ENCODE data around the gene MTFR1L.
"Not testable (repeated sequence)": the region's sequence is repeated elsewhere in the genome, so short reads cannot be mapped to it uniquely, and the experiment has no call there.

MTFR1L gene

DNA sequence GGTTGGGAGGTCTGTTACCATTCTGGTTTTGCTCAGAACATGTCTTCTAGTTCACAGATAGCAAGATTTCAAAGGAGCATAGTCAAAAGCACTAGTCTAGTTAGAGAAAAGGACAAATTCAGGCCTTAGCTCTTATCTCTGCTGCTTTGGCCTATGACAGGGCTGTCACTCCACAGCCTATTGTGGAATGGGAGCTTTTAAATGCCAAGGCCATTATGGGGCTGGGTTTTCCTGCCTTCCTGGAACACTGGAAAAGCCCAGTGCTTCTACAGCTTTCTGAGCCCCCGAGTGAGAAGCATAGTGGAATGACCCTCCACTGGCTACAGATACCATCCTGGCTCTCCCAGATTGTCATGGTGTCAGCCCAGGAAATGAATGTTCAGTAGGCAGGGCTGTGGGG is 9.3 kb downstream of the MTFR1L start:
- DNase-seq, result no peak

DNA sequence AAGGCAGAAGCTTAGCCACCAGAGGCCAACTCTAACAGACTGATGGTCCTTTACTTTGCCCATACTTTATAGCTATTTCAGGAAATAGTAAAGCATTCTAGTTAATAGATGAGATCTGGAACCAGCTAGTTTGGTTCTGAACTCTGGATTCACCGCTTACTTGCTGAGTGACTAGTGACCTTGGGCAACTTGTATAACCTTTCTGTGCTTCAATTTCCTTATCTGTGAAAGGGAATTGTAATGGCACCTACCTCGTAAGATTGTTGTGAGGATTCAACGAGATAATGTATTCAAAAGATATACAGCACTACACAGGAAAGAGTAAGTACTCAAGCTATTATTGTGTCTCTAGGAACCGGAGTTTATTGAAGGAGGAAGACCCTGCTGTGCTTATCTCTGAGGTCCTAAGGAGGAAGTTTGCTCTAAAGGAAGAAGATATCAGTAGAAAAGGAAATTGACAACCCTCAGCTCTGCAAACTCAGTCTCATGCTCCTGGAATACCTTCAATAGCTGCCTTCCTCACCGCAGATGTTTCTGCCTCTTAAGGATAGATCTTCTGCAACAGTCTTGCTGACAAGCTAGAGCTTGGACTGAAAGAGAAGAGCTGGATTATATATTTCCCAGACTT is 11.9 kb downstream of the MTFR1L start:
- no peak for DNase-seq

DNA sequence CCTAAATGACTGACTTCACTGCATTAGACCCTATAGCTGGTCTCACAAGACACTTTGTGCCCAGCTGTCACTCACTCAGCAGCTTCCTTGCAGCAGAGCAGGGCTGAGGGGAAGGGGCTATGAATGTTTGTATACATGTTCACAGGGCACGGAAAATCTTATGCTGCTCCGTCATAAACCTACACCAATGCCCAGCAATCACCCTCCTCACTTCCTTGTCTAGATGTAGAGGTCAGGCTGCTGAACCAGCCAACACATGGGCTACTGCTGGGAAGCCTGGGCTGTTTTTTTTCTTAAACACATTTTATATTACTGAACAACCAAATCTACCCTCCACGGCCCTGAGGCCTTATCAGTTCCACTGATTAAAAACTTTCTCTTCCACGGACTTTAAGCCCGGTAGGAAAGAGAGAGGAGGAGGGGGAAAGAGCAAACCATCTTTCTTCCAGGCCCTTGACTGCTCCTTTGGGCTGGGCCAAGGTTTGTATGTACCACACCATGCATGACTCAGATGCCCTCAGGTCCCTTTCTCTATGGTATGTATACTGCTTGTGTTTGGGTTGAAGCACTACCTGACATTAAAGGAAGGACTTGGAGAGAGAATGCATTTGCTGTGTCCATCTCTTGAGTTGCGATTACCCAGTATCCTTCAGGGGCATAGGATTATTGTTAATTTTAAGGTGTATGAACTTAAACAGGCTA is 12.7 kb downstream of the MTFR1L start:
- no peak for DNase-seq

DNA sequence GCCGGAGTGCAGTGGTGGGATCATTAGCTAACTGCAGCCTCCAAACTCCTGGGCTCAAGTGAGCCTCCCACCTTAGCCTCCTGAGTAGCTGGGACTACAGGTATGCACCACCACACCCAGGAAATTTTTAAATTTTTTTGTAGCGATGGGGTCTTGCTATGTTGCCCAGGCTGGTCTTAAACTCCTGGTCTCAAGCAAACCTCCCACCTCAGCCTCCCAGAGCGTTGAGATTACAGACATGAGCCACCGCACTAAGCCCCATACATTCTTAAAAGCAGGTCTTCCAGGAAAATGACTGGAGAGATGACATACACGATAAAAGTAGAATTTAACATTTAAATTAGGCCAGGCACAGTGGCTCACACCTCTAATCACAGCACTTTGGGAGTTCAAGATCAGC is 13.4 kb downstream of the MTFR1L start:
- DNase-seq, result no peak

DNA sequence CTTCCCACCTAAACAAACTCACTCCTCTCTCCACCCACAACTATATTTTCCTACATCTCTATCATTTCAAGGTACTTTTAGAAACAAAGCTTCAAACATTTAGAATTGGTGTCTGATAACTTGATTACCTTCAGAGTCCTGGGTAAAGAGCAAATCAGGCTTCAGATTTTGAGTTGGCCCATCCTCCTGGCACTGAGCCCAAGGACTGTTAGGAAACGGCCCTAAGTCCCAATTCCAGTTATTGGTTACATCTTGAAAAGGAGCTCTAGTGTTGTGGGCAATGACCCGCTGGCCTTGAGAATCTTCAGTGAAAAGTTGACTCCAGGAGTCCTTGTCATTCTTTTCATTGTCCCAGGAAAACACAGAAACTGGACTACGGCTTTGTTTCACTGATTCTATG is 15.1 kb downstream of the MTFR1L start:
- DNase-seq, result no peak

DNA sequence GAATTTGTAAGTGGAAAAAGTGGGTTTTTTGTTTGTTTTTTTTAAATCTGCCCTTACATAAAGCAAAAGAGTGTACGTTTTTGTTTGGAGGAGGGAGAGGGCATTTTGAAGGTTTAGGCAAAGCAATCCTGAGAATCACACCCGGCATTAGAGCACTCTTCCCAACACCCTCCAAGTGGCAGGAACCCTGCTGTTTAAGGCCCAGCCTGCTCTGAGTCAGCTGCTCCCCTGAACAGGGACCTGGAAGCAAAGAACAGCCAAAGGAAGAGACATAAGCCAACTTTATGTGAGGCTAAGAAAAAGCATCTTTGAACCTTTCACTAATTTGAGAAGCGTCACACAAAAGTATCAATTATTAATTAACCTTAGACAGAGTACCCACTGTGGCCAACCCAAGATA is 16.9 kb downstream of the MTFR1L start:
- no peak for DNase-seq

DNA sequence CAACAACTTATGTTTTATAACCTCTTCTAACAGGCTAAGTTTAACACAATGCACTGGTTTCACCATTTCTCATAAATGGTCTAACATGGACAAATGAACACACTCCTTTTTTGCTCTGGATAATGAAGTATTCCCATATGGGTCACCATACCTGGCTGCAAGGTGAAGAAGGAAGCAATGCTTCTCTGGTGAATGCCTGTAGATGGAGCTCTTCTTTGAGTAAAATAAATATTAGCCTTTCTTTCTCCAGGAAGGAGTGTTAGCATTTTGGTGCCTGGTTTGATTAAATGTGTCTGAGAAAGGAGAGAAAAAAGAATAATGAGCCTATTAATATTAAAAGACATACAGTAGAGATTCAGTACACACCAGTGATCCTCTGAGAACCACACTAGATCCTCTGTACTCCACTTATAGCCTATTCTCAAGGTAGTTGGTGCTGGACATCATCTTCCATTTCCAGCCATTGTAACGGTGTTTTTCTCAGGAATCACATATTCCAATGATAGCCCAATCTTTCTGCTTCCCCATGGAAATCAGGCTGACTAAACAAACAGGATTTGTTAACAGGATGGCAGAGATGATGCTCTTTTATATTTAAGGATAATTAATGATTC is 17.6 kb downstream of the MTFR1L start:
- DNase-seq, result no peak

DNA sequence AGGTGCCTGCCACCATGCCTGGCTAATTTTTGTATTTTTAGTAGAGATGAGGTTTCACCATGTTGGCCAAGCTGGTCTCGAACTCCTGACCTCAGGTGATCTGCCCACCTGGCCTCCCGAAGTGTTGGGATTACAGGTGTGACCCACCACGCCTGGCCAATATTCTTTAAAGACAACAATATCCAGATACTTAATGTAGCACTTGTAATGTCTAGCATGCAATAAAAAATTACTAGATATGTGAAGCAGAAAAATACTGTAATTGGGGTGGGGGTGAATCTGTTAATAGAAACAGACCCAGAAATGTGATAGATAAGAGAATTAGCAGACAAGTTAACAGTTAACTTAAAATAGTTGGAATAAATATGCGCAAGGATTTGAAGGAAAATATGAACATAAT is 20.1 kb downstream of the MTFR1L start:
- not testable (repeated sequence) for DNase-seq

DNA sequence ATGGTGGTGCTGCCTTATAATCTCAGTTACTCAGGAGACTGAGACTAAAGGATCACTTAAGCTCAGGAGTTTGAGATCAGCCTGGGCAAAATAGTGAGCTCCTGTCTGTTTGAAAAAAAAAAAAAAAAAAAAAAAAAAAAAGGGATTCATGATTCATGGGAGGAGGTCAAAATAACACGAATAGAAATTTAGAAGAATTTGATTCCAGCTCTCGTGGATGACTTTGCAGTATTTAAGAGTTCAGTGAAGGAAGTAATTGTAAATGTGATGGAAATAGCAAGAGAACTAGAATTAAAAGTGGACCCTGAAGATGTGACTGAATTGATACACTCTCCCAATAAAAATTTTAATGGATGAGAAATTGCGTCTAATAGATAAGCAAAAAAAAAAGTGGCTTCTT is 23.7 kb downstream of the MTFR1L start:
- no peak for DNase-seq

DNA sequence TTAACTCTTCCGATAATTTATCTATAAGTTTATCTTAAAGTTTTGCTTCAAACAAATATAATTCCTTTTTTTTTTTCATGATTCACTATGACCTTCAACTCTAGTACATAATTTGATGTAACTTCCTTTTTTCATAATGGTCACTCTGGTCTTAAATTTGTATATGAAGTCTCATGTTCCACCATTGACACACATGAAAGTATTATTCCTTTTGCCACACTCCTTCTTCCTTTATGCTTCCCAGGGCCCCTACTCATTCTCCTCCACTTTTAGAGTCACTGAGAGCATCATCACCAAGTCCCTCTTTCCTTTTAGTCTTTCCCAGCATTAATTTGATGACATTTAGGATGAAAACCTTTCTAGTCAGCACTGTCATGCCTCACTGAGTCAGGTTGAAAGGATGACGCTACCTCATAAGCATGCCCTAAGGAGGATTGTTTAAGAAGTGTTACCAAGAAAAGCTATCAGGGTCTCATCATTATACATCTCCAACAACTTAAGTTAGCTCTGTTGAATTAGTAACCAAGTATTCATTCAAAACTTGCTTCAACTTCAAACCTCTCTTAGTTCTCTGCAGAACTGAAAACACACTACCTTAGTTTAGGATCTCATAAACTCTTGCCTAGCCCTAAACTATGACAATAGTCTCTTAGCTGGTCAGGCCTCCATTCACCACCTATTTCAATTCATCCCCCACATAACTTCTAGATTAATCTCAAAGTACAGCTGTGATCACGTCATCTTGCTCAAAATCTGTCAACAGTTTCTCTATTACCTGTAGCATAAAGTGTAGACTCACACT is 25.0 kb downstream of the MTFR1L start:
- no peak for DNase-seq

DNA sequence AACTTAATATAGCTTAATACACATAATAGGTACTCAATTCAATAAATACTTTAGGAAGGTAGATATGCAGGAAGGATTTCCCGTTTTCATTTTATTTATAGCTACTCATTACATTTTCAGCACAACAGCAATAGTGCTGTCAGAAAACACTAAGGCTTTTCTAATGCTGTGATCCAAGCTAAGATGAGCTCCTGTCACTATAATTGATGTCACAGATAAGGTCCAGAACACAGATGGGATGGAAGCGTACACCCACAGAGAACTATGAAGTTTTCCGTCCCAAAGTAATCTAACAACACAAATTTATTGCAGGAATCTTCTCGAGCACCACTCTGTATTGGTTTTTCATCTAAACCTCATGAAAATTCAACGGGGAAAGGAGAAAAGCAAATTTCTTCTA is 25.9 kb downstream of the MTFR1L start:
- DNase-seq, result no peak

DNA sequence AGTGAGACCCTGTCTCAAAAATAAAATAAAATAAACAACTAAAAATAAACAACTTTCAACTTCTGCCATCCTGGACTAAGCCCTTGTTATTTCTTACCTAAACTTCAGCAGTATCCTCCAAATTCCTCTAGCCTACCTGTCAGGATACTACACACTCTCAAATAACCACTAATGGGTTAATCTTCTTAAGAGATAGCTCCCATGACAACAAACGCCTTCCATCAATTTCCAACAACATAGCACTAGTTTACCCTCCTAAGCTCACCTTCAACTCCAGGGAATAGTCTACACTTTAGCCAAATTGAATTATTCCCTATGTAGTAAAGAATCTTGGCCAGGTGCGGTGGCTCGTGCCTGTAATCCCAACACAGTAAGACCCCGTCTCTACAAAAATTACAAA is 28.2 kb downstream of the MTFR1L start:
- DNase-seq, result no peak

DNA sequence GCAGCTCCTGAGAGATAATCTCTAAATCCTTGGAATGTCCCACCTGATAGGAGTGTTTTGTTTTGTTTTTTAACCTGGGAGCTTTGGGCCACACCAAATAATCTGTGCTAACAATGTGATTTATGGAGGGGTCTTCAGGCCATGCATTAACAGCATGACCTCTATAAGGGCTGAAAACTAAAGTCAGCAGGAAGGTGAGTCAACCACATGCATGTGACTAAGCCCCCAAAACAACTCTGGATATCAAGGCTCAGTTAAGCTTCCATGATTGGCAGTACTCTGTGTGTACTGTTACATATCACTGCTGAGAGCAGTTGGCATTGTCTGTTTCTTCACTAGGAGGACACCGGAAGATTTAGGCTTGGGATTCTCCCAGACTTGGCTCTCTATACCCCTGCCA is 28.8 kb downstream of the MTFR1L start:
- no peak for DNase-seq

DNA sequence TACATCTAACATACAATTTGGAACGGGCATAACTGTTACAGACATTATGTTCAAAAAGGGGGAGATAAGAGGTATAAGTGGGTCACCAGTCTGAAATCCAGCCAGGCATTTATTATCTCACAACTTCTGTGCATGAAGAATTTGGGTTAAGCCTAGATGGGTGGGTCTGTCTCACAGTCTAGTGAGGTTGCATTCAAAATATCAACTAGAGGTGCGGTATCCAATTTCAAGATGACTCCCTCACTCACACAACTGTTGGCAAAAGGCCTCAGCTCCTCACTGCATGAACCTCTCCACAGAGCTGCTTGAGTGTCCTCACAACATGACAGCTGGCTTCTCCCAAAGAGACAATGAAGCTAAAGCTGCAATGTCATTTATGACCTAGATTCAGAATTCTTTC is 34.8 kb downstream of the MTFR1L start:
- no peak for DNase-seq

DNA sequence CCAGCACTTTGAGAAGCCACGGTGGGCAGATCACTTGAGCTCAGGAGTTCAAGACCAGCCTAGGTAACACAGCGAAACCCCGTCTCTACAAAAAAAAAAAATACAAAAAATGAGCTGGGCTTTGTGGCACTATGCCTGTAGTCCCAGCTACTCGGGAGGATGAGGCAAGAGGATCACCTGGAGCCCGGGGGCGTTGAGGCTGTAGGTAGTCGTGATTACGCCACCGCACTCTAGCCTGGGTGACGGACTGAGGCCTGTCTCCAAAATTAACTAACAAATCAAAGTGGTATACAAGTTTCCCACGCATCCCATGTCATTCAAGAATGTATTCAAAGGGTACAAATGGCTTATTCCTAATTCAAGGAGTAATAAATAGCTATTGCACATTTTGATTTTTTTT is 37.1 kb downstream of the MTFR1L start:
- DNase-seq, result no peak

DNA sequence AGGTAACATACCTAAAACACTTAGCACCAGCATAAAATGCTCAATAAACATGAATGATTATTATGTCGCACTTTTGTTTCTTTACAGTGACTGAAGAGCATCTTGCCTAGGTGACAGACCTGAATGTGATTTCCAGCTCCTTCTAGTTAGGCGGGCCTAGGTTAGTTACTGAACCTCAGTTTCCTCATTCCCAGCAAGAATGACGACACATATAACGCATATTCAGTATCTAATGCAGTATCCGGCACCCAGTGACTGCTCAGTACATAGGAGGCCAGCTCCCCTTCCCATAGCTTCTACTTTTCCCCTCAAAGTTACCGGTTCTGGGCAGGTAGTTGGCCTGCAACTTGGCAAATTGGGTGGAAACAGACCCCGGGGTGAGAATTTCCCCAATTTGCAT is 38.7 kb downstream of the MTFR1L start:
- DNase-seq, result no peak

DNA sequence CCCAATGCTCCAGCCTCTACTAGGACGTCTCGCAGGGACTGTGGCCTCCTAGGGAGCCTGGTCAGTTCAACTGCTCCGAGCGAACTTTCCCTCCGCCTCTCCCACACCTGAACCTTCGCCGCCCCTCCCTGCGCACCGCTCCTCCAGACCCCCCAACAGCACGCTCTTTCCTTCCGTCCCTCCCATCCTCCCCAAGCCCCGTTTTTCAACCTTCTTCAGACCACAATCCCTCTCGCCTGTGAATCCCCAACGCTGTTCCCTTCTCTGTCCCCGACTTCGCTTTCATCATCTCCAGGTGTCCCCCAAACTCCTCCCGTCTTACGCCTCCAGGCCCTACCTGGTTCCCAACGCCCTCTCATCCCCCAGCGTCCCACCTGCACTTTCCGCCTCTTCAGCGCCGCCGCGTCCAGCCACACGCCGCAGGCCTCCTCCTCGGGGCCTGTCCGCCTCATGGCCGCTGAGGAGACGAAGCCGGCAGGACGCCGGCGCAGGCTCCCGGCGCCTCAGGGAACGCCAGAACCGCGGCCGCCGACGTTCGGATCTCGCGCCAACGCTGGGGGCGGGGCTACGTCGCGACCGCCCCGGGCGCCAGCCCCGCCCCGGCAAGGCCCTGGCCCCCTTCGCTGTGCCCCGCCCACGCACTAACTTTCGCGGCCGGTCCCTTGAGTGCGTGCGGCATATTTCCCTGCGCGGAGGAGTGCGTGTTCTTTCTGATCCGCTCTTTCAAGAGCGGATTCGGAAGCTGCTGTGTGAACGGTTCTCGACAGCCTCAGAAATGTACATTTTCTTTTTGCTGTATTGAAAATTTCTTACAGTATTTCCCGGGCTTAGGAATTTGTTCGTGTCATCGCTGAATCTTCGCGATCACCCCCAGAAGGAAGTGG is 39.4 kb downstream of the MTFR1L start, which contains the start of gene AUNIP:
Gene AUNIP (minus strand): TSS at position 552 of the 884 bp plus-strand sequence. CDS start 100 bp downstream, at position 452.
- DNase-seq, result peak; percentile 64 to 72

DNA sequence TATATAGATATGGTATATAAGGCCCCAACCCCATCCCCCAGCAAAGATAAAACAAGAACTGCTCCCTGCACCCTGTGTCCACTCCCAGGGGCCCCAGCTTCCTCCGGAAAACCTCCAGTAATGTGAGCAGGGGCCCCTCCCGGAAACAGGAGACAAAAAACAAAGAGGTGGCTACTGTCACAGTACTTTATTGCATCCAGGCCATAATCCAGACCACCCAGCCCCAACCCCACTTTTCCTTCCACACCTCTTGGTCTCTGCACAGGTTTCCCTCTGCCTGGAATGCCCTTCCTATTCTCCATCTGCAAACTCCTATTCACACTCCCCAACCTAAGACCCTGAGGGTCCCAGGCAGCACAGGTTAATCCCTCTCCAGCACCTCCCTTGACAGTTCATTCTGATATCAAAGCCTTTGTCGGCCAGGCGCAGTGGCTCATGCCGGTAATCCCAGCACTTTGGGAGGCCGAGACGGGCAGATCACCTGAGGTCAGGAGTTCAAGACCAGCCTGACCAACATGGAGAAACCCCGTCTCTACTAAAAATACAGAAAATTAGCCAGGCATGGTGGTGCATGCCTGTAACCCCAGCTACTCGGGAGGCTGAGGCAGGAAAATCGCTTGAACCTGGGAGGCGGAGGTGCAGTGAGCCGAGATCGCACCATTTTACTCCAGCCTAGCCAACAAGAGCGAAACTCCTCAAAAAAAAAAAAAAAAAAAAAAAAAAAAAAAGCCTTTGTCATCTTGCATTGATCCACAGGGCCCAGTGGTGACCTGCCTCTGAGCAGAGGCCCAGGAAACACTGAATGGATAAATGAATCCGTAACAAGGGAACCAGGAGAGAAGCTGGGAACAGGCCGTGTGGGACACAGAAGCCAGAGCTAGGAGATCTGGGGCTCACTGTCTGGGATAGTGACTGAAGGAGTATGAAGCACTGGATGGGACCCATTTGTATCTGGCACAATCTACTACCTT is 41.8 kb downstream of the MTFR1L start:
- no peak for DNase-seq

DNA sequence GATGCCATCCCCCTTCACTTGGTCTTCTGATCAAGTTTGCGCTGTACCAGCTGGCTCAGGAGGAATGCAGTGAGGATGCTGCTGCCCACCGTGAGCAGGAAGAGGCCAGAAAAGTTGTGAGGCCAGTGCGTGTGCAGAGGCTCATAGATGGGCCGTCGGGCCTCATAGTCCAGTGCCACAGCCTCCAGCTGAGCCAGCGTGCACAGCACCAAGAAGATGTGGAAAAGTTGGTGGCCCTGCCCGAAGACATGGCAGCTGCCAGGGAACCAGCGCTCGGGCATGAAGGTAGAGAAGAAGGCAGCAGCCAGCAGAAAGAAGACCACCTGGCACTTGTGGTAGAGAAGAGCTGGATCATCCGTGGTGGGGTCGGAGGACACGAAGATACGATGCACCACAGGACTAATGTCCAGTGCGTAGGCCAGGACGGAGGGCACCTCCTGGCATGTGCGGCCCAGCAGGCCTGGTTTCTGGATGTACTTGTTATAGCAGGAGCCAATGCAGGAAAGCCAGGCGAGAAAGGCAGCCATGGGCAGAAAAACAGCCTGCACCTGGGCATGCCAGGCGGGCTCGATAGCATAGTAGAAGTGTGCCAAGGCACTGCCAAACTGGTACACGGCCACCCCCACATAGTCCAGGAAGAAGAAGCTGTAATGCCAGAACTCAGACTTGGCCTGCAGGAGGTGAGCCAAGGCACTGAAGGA is 43.2 kb downstream of the MTFR1L start:
- DNase-seq, result no peak

DNA sequence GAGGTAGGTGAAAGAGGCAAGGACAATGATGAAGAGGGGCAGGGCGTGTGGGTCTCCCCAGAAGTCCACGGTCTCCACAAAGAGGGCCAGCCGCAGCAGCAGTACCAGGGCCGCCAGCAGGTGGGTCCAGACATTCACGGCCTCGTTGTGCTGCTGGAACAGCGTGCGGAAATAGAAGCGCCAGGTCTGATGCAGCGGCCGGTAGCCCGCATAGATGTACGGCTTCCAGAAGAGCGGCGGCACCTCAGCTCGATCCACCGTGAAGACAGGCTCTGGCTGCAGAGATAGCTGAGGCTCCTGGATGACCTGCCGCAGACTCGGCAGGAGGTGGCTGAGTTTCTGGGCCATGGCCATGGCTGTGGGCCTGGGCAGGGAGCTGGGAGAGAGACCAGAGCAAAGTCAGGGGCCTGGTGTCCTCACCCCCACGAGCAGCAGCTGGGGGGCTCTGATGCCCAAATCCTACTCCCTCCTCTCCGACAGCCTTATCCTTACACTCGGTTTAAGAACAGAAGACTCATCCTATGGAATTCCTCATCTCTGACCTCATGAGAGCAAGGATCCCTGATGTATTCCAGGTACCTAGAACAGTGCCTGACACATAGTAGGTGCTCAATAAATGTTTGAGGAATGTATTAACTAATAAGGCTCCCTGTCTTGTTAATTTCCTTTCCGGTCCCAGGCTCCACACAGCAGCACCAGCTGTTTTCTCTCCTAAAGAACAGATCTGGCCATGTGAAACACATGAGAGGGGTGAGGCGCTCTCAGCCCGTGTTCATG is 43.9 kb downstream of the MTFR1L start:
- no peak for DNase-seq
